ENCODE measurements around the gene RSAD2. TPM values are rescaled to one million over a fixed set of nuclear protein-coding genes. Genes with fewer than 3 reads are reported as not detected.
"Not testable (repeated sequence)": the region's sequence is repeated elsewhere in the genome, so short reads cannot be mapped to it uniquely, and the experiment has no call there.

The RSAD2 gene
- total RNA-seq, 1 donor from 2014 or later, result 0.66 TPM

GRCh38 chr2:6926071-6926732, 48.6 kb downstream of the RSAD2 start:
- DNase-seq (ENCODE audit: low read depth, low spot score), result no peak

GRCh38 chr2:6927186-6927585, 49.6 kb downstream of the RSAD2 start:
- DNase-seq (ENCODE audit: low read depth, low spot score), result no peak

GRCh38 chr2:6927753-6928152, 50.2 kb downstream of the RSAD2 start:
- no peak for DNase-seq (ENCODE audit: low read depth, low spot score)

DNA sequence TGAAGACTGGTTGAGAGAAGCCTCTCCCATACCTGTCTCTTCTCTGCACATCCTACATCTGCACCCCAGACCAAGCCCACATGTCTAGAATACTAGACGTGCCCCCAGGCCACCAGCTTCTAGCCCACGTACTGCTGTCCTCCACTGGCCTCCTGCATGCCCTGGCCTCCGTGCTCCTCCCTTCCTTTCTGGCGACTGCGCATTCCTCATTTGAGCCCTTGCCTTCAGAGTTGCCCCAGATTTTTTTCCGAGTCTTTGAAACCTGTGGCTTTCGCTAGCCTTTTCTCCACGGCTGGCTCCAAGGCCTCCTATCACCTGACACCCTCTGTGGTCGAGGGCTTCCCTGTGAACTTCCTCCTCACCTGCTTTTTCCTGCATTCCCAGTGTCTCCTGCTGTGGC, 50.9 kb downstream of the RSAD2 start:
- no peak for DNase-seq (ENCODE audit: low read depth, low spot score)

- no peak for DNase-seq (ENCODE audit: low read depth, low spot score)
Observed at GRCh38 chr2:6929196-6929819, 51.7 kb downstream of the RSAD2 start.

- DNase-seq (ENCODE audit: low read depth, low spot score), result no peak
Observed at GRCh38 chr2:6930923-6931647, 53.5 kb downstream of the RSAD2 start.

GRCh38 chr2:6931753-6932152, 54.2 kb downstream of the RSAD2 start:
- DNase-seq (ENCODE audit: low read depth, low spot score), result no peak

DNA sequence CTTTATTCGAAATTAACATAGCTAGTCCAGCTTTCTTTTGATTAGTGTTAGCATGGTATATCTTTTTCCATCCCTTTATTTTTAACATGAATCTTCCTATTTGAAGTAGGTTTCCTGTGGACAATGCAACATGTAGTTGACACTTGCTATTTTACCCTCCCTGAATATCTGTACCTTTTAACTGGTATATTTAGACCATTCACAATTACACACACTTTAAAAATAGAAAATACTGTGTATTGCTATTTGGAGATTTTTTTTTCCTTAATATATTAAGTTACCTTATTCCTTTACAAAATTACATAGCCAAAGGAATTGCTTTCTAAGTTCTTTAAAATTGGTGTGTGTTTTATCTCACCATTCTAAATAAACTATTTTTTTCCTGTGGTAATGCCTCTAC, 54.6 kb downstream of the RSAD2 start:
- no peak for DNase-seq (ENCODE audit: low read depth, low spot score)

GRCh38 chr2:6932828-6933227, 55.3 kb downstream of the RSAD2 start:
- DNase-seq (ENCODE audit: low read depth, low spot score), result no peak

- DNase-seq (ENCODE audit: low read depth, low spot score), result no peak
Observed at GRCh38 chr2:6933911-6934310, 56.3 kb downstream of the RSAD2 start.

DNA sequence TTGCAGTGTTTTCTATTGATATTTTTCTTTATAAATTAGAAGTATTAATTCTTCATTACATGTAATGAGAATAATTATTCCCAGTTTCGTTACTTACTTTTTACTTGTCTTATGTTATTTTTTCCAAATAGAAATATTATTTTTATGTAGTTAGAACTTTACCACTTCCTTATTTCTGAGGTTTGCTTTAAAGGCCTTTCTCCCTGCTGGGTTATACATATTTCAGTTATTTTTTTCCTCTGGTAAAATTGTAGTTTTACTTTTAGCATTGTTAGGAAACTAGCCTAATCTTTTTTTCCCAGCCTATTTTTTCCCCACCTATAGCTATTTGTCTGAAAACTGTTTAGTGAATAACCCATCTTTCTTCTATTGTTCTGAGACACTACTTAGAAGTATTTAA, 56.8 kb downstream of the RSAD2 start:
- no peak for DNase-seq (ENCODE audit: low read depth, low spot score)

DNA sequence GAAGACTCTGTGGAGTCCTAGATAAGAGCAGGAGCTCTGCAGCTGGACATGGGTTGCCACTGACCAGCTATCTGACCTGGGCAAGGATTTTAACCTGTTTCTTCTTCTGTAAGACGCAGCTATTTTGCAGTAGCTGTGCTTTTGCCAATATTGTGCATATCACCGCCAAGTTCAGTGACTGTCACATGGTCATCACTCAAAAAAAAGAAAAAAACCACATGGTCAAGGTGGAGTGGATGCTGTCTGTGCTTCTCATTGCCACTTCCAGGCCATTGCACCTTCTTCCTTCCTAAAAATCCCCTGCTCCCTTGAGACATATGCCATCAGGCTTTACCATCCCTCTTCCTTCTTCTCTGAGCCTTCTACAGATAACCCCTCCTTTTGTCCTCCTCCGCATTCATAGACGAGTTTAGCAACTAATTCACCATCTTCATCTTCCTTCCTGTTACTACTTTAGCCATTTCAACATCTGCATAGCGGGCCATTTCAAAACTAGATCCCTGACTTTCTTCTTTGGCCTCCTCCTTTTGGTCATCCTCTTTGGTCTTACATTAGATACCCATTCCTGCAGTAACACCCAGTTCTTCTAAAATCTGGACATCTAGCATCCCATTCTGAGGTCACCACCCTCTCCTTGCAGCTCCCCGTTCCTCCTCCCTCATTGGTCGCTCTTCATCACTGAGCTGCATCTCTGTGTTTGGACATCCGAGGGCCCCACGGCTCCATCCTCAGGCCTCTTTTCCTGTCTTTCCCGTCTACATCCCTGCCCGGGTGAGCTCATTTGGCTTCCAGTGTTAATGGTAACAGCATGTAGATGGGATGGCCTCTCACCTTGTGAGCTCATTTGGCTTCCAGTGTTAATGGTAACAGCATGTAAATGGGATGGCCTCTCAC, 57.4 kb downstream of the RSAD2 start:
- DNase-seq (ENCODE audit: low read depth, low spot score), result no peak

- DNase-seq (ENCODE audit: low read depth, low spot score), result not testable (repeated sequence)
Observed at GRCh38 chr2:6935652-6936020, 58.1 kb downstream of the RSAD2 start.

GRCh38 chr2:6937157-6937556, 59.6 kb downstream of the RSAD2 start:
- no peak for DNase-seq (ENCODE audit: low read depth, low spot score)

DNA sequence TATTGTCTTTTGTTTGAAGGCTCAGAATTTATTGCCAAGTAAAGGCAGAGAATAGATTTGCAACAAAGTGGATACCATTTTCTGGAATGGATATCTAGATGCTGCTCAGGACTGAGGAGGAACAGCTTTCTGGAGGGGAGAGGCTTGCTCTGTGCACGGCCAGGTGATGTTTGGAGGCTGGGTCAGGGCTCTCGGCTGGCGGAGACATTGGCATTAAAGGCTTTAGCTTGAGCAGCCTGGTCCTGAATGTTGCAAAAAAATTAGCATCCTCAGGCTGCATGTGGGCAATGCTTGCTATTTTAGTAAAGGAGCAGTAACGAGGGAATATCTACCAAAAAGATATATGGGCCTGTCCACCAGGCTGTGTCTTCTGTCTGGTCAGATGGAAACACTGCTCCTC, 60.0 kb downstream of the RSAD2 start:
- no peak for DNase-seq (ENCODE audit: low read depth, low spot score)

GRCh38 chr2:6939071-6939470, 61.5 kb downstream of the RSAD2 start:
- DNase-seq (ENCODE audit: low read depth, low spot score), result no peak

GRCh38 chr2:6940820-6941219, 63.2 kb downstream of the RSAD2 start:
- no peak for DNase-seq (ENCODE audit: low read depth, low spot score)

DNA sequence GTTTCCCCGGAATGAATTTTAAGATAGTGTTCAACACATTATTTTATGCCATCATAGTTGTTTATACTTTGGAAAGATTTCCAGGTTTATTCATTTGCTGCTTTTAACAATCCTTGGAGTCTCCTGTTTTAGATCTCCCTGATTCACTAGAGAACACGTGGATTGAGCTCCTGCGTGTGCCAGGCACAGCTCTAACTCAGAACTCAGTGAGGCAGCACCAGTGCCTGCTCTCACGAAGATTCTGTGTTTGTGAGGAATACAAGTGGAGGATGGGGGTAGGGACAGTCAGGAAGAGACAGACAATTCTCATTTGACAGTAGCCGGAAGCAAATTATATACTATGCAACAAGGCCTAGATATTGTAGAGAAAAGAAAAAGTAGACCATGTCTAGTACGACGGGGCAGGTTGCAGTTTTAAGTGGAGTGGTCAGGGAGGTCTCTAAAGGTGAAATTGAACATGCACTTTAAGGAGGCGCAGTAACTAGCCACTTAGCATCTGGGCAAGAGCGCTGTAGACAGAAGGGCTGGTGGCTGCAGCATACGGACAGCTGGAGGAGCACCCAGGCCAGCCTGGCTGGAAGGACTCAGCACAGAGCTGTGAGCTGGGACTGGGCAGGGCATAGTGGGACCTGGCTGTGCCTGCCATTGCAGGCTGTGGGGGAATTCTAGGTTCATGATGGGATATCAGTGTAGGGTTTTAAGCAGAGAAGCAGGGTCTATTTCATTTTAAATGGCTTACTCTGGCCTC, 63.9 kb downstream of the RSAD2 start:
- no peak for DNase-seq (ENCODE audit: low read depth, low spot score)

DNA sequence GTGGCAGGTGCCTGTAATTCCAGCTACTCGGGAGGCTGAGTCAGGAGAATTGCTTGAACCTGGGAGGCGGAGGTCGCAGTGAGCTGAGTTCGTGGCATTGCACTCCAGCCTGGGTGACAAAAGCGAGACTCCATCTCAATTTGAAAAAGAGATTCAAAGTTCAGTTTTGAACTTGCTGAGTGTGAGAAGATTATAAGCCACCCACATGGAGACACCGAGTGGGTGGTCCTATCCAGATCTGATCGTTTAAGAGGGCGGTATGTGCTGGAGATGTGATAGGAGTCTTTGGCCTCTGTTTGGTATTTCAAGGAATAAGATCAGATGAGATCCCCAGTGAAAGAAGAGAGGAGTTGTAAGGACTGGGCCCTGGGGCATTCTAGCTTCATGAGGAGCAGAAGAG, 65.3 kb downstream of the RSAD2 start:
- DNase-seq (ENCODE audit: low read depth, low spot score), result no peak

- DNase-seq (ENCODE audit: low read depth, low spot score), result no peak
Observed at GRCh38 chr2:6943523-6943922, 65.9 kb downstream of the RSAD2 start.

DNA sequence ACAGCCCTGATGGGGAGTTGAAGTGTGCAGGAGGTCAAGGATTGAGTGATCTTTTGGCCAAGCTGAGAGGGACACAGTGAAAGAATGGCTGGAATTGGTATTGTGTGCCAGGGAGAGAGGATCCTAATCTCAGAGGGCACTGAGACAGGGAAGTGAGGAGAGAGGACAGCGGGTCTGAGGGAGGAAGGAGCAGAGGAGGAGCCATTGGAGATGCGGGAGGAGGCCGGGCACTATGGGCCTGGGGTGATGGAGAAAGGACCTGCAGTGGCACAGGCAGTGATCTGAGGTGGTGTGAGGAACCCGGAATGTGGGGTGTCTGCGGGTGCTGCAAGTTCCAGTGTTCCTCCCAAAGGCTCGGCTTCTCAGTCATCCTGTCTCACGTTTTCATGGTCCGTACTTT, 66.4 kb downstream of the RSAD2 start:
- DNase-seq (ENCODE audit: low read depth, low spot score), result no peak
